Measurements from ENCODE around the gene C11orf58.

C11orf58 gene

DNA sequence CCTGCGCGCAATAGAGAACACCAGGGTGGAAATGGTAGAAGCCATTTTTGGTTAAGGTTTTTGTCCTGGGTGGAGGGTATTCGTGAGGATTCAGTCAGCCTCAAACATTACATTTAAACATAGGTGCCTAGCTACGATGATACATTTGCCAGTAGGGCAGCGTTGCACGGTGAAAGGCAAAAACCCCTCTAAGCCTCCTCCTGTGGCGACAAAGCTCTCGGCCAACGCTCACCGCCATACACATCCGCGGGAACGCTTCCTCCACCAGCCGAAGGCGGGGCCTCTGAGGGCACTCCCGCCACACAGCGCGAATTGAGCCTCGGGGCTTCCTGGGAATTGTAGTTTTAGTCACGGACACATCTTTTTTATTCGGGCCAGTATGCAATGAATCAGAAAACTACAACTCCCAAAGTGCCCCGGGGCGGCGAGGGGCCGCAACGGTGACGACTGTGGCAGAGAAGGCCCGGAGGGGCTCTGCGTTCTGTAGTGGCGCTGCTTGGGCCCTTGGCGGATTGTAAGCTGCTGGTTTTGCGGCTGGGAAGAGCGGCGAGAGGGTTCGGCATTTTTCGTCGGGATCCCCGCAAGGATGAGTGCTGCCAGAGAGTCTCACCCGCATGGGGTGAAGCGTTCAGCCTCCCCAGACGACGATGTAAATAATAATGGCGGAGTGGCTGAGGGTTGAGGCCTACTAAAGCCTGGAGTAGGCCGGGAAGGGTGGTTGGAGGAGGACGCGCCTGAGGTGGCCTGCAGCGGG is at the start of gene C11orf58:
TSS of gene C11orf58 (plus strand) at position 455 of the 754 bp plus-strand sequence. CDS start at position 587, 132 bp downstream.
- peaks cover 3% of the 10 kb centered on the region for H3K36me3 ChIP-seq (ENCODE audit: control insufficient read depth, insufficient read depth, low read length)
- TF ChIP-seq, protein P1, sequence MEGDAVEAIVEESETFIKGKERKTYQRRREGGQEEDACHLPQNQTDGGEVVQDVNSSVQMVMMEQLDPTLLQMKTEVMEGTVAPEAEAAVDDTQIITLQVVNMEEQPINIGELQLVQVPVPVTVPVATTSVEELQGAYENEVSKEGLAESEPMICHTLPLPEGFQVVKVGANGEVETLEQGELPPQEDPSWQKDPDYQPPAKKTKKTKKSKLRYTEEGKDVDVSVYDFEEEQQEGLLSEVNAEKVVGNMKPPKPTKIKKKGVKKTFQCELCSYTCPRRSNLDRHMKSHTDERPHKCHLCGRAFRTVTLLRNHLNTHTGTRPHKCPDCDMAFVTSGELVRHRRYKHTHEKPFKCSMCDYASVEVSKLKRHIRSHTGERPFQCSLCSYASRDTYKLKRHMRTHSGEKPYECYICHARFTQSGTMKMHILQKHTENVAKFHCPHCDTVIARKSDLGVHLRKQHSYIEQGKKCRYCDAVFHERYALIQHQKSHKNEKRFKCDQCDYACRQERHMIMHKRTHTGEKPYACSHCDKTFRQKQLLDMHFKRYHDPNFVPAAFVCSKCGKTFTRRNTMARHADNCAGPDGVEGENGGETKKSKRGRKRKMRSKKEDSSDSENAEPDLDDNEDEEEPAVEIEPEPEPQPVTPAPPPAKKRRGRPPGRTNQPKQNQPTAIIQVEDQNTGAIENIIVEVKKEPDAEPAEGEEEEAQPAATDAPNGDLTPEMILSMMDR (IDR thresholded peaks at IDR 0.05; ENCODE audit: insufficient read depth, low read length, poor library complexity, severe bottlenecking) = no peak
- H3K4me3 ChIP-seq (replicated peaks; ENCODE audit: low read depth, low read length) = peak within 1 kb of the TSS; percentile 90
- DNase-seq (ENCODE audit: extremely low read depth, insufficient read length) = peak; percentile 95
- no peaks in the 10 kb centered on the region for H3K27me3 ChIP-seq (replicated peaks; ENCODE audit: control insufficient read depth, insufficient read depth, low read length)

DNA sequence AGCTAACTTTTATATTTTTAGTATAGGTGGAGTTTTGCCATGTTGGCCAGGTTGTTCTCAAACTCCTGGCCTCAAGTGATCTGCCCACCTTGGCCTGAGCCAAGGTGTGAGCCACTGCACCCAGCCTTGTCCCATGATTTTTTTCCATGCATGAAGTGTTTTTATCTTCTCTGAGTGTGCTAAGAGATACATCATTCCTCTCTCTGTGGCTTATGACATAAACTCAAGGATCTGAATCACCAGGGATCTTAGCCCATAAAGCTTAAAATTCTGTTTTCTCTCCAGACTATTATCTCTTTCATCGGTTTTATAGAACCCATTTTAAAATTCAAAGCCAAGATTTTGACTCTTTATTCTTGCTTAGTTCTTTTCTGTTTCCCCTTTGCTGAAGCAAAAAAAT is 48.4 kb upstream of the C11orf58 start:
- Histone ChIP-seq H3K27me3 (replicated peaks; ENCODE audit: control insufficient read depth, insufficient read depth, low read length) (no peaks in the 10 kb centered on the region), H3K4me3 (replicated peaks; ENCODE audit: low read depth, low read length) (no peak overlapping the region), H3K36me3 (ENCODE audit: control insufficient read depth, insufficient read depth, low read length) (no peaks in the 10 kb centered on the region)
- no peak for DNase-seq (ENCODE audit: extremely low read depth, insufficient read length)
- TF ChIP-seq, protein P1 (IDR thresholded peaks at IDR 0.05; ENCODE audit: insufficient read depth, low read length, poor library complexity, severe bottlenecking) = no peak

DNA sequence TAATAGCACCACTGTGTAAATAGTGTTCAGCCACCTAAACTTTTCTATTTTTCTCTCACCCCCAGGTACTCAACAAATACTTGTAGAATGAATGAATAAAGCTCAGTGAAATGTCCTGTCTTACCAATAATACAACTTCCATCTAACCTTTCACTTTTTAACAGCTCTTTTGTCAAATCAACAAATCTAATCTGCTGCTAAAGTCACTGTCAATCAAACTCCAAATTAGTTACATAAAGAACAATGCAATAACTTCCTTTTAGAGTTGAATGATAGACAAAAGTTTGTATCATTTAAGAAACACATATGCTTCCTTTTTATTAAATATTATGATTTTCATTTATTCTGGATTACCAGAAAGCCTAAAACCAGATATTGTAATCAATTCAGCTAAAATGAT is 34.7 kb upstream of the C11orf58 start:
- DNase-seq (ENCODE audit: extremely low read depth, insufficient read length) = no peak
- Histone ChIP-seq H3K4me3 (replicated peaks; ENCODE audit: low read depth, low read length) (no peak overlapping the region), H3K27me3 (replicated peaks; ENCODE audit: control insufficient read depth, insufficient read depth, low read length) (no peaks in the 10 kb centered on the region), H3K36me3 (ENCODE audit: control insufficient read depth, insufficient read depth, low read length) (no peaks in the 10 kb centered on the region)
- TF ChIP-seq, protein P1 (IDR thresholded peaks at IDR 0.05; ENCODE audit: insufficient read depth, low read length, poor library complexity, severe bottlenecking) = no peak

DNA sequence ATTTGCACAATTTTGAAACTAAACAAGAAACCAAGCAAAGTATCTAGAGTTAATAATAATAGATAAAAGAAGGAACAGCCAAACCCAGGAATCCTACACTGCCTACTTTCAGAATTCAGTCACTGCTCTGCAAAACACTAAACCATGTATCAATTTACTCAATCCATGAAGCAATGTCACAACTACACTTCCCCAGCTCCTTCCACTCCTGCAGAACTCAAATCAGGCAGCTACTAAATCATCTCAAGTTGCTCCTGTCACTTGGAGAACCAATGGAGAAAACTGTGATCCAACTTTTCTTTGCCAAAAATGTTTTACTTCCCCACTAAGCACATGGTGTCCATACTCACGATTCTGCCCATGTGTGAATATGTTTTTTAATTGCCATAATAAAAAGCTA is 24.9 kb upstream of the C11orf58 start:
- H3K36me3 ChIP-seq (ENCODE audit: control insufficient read depth, insufficient read depth, low read length) = no peaks in the 10 kb centered on the region
- H3K4me3 ChIP-seq (replicated peaks; ENCODE audit: low read depth, low read length) = no peak overlapping the region
- H3K27me3 ChIP-seq (replicated peaks; ENCODE audit: control insufficient read depth, insufficient read depth, low read length) = no peaks in the 10 kb centered on the region
- TF ChIP-seq, protein P1 (IDR thresholded peaks at IDR 0.05; ENCODE audit: insufficient read depth, low read length, poor library complexity, severe bottlenecking) = no peak
- no peak for DNase-seq (ENCODE audit: extremely low read depth, insufficient read length)

DNA sequence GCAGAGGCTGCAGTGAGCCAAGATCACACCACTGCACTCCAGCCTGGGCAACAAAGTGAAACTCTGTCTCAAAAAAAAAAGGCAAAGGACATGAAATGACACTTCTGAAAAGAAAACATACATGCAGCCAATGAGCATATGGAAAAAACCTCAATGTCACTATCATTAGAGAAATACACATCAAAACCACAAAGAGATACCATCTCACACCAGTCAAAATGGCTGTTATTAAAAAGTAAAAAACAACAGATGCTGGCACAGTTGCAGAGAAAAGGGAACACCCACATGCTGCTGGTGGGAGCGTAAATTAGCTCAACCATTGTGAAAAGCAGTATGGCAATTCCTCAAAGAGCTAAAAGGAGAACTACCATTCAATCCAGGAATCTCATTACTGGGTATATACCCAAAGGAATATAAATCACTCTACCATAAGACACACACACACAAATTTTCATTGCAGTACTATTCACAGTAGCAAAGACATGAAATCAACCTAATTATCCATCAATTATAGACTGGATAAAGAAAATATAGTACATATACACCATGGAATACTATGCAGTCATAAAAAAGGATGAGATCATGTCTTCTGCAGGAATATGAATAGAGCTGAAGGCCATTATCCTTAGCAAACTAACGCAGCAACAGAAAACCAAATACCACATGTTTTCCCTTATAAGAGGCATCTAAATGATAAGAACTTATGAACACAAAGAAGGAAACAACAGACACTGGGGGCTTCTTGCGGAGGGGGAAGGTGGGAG is 15.7 kb upstream of the C11orf58 start:
- no peaks in the 10 kb centered on the region for H3K27me3 ChIP-seq (replicated peaks; ENCODE audit: control insufficient read depth, insufficient read depth, low read length)
- no peaks in the 10 kb centered on the region for H3K36me3 ChIP-seq (ENCODE audit: control insufficient read depth, insufficient read depth, low read length)
- no peak for DNase-seq (ENCODE audit: extremely low read depth, insufficient read length)
- TF ChIP-seq, protein P1 (IDR thresholded peaks at IDR 0.05; ENCODE audit: insufficient read depth, low read length, poor library complexity, severe bottlenecking) = no peak
- H3K4me3 ChIP-seq (replicated peaks; ENCODE audit: low read depth, low read length) = no peak overlapping the region

Data from GM06990 (cell line).